ENCODE data around the gene GCN1.
A peak's percentile ranks its signal among the peaks of the same experiment; 100 is the strongest.

The GCN1 gene

DNA sequence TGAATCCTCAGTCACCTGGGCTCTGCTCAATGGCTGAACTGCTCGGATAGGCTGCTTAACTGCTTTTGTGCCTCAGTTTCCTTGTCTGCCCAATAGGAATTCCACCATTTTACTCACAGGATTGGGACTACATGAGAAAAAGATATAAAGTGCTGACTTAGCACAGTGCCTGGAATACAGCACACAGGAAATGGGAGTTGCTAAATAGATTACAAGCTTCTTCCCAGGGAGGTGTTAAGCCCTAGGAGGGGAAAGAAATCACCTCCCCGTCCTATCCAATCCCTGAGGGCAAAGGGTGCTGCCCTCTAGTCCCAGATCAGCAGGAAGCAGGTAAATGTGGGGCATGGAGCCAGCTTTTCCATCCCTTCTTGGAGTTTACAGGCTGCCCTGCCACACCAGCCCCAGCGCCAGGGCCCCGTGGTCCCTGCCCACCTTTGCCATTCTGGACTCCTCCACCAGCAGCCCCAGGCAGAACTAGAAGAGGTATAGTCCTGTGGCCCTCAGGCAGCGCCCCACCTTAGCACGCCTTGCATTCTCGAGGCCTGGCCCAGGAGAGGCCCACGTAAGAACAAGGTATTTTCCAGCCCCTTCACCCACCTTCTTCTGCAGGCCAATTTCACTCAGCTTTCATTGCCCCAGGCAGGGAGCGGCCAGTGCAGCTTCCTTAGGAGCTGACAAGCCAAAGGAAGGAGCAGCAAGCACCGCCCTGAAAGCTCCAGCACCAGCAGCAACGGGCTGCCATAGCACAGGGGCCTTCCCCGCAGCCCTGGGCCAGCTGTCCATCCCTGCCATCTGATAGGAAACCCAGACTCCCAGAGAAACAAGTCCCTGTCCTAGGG lies 35.2 kb upstream of the GCN1 start:
- Histone ChIP-seq H3K4me1 (ENCODE audit: low read depth, poor library complexity, severe bottlenecking) (peaks cover 18% of the 10 kb centered on the region), H4K20me1 (ENCODE audit: insufficient read depth) (no peaks in the 10 kb centered on the region), H3K79me2 (ENCODE audit: insufficient read depth, low read depth) (no peaks in the 10 kb centered on the region), H3K4me3 (IDR thresholded peaks at IDR 0.05; ENCODE audit: insufficient read depth, low read depth, low read length) (no peak overlapping the region), H3K4me2 (no peak overlapping the region), H2AFZ (ENCODE audit: low read depth) (no peak overlapping the region), H3K36me3 (ENCODE audit: insufficient read depth) (no peaks in the 10 kb centered on the region), H3K27me3 (ENCODE audit: insufficient read depth, low read depth) (no peaks in the 10 kb centered on the region), H3K9ac (no peak overlapping the region), H3K27ac (no peak overlapping the region)
- TF ChIP-seq, protein P1, sequence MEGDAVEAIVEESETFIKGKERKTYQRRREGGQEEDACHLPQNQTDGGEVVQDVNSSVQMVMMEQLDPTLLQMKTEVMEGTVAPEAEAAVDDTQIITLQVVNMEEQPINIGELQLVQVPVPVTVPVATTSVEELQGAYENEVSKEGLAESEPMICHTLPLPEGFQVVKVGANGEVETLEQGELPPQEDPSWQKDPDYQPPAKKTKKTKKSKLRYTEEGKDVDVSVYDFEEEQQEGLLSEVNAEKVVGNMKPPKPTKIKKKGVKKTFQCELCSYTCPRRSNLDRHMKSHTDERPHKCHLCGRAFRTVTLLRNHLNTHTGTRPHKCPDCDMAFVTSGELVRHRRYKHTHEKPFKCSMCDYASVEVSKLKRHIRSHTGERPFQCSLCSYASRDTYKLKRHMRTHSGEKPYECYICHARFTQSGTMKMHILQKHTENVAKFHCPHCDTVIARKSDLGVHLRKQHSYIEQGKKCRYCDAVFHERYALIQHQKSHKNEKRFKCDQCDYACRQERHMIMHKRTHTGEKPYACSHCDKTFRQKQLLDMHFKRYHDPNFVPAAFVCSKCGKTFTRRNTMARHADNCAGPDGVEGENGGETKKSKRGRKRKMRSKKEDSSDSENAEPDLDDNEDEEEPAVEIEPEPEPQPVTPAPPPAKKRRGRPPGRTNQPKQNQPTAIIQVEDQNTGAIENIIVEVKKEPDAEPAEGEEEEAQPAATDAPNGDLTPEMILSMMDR (conservative IDR thresholded peaks at IDR 0.05; ENCODE audit: low read depth, low read length): no peak

DNA sequence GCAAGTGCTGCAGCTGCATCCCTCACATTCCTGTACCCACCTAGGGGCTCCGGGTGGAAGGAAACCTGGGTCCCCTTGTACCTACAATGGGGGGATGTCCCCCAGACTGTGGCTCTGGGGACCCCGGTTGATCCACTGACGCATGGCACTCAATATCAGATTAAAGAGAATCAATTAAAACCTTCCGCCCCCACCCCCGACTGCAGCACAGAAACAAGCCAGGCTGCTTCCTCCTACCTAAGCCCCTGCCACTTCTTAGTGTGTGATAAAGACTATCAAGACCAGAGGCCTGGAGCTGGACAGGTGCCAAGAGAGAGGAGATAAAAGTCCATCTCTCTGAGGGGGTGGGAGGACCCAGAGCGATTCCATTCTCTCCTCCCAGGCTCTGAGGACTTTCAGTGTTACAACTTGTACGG lies 34.6 kb upstream of the GCN1 start:
- no peaks in the 10 kb centered on the region for H3K27me3 ChIP-seq (ENCODE audit: insufficient read depth, low read depth)
- no peaks in the 10 kb centered on the region for H4K20me1 ChIP-seq (ENCODE audit: insufficient read depth)
- H3K4me3 ChIP-seq (IDR thresholded peaks at IDR 0.05; ENCODE audit: insufficient read depth, low read depth, low read length): no peak overlapping the region
- TF ChIP-seq, protein P1 (conservative IDR thresholded peaks at IDR 0.05; ENCODE audit: low read depth, low read length): no peak
- H3K36me3 ChIP-seq (ENCODE audit: insufficient read depth): no peaks in the 10 kb centered on the region
- no peak overlapping the region for H2AFZ ChIP-seq (ENCODE audit: low read depth)
- peak overlapping the region; percentile 40; the same call in 1 of the 2 replicates for H3K4me2 ChIP-seq
- H3K27ac ChIP-seq: no peak overlapping the region
- no peaks in the 10 kb centered on the region for H3K79me2 ChIP-seq (ENCODE audit: insufficient read depth, low read depth)
- peak overlapping the region; percentile 25; the same call in 1 of the 2 replicates for H3K9ac ChIP-seq
- H3K4me1 ChIP-seq (ENCODE audit: low read depth, poor library complexity, severe bottlenecking): peaks cover 18% of the 10 kb centered on the region

DNA sequence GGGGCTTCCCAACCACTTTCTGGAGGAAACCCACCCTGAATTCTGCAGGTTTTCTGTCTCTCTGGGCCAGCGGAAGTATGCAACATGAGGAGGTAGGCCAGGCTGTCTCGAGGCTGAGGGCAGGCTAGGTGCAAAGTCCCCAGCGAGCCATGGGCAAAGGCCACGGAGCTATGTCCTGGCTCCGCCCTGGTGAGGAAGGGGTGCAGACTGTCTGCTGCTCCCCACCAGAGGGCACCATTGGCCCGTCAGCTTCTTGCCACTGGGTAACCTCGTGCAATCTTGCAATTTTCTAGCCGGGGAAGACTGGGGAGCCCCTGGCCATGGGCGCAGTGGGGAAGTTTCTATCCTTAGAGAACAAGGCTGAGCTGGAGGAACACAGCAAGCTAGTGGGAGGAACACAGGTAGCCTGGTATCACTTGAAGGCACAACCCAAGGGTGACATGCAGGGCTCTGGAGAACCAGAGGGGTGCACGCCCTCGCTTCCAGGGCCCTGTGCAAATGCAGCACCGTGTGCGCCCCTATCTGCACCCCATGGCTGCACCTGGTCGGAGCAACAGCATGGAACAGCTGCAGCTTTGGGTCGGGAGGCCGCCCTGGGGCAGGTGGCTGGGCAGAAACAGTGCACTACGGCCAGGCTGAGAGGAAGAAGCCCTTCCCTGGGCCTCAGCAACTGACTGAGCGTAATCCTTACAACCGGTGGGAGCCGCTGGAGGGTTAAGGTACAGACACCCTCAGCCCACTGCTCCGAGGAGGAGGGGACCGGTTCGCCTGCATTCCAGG lies 34.0 kb upstream of the GCN1 start:
- peak overlapping the region; percentile 25; the same call in 1 of the 2 replicates for H3K9ac ChIP-seq
- H3K27me3 ChIP-seq (ENCODE audit: insufficient read depth, low read depth): no peaks in the 10 kb centered on the region
- peak overlapping the region; percentile 40; the same call in 1 of the 2 replicates for H3K4me2 ChIP-seq
- peak overlapping the region; percentile 59 for H2AFZ ChIP-seq (ENCODE audit: low read depth)
- H3K36me3 ChIP-seq (ENCODE audit: insufficient read depth): no peaks in the 10 kb centered on the region
- H3K27ac ChIP-seq: no peak overlapping the region
- H4K20me1 ChIP-seq (ENCODE audit: insufficient read depth): no peaks in the 10 kb centered on the region
- H3K79me2 ChIP-seq (ENCODE audit: insufficient read depth, low read depth): no peaks in the 10 kb centered on the region
- H3K4me3 ChIP-seq (IDR thresholded peaks at IDR 0.05; ENCODE audit: insufficient read depth, low read depth, low read length): no peak overlapping the region
- peaks cover 18% of the 10 kb centered on the region for H3K4me1 ChIP-seq (ENCODE audit: low read depth, poor library complexity, severe bottlenecking)
- TF ChIP-seq, protein P1 (conservative IDR thresholded peaks at IDR 0.05; ENCODE audit: low read depth, low read length): peak; percentile 66

- no peaks in the 10 kb centered on the region for H3K36me3 ChIP-seq (ENCODE audit: insufficient read depth)
- H3K27me3 ChIP-seq (ENCODE audit: insufficient read depth, low read depth): no peaks in the 10 kb centered on the region
- TF ChIP-seq, protein P1 (conservative IDR thresholded peaks at IDR 0.05; ENCODE audit: low read depth, low read length): no peak
- no peaks in the 10 kb centered on the region for H3K79me2 ChIP-seq (ENCODE audit: insufficient read depth, low read depth)
- H3K4me3 ChIP-seq (IDR thresholded peaks at IDR 0.05; ENCODE audit: insufficient read depth, low read depth, low read length): no peak overlapping the region
- H3K4me1 ChIP-seq (ENCODE audit: low read depth, poor library complexity, severe bottlenecking): peaks cover 18% of the 10 kb centered on the region
- H3K4me2 ChIP-seq: peak overlapping the region; percentile 40; the same call in 1 of the 2 replicates
- no peaks in the 10 kb centered on the region for H4K20me1 ChIP-seq (ENCODE audit: insufficient read depth)
- H3K9ac ChIP-seq: no peak overlapping the region
- H3K27ac ChIP-seq: no peak overlapping the region
- H2AFZ ChIP-seq (ENCODE audit: low read depth): peak overlapping the region; percentile 22; the same call in 1 of the 2 replicates
Observed at GRCh38 chr12:120228041-120228290, 33.5 kb upstream of the GCN1 start.

Data from KMS-11 (cell line).